GM23248 (cell line): ENCODE data around the gene CORO2A.

Experiments used
- EZH2 ChIP-seq: fragments of 200-600 bp; sonication (generic); IDR thresholded peaks from 2 replicates; pipeline ENCODE4 v1.6.1; 2018; ENCODE audit warnings: antibody characterized with exemption, mild to moderate bottlenecking; ENCODE audit not compliant: insufficient read depth, poor library complexity, severe bottlenecking
- EZH2phosphoT487 ChIP-seq: fragments of 200-600 bp; sonication (generic); IDR thresholded peaks from 2 replicates; pipeline ENCODE4 v1.6.1; 2018; ENCODE audit warnings: antibody characterized with exemption, moderate library complexity, mild to moderate bottlenecking, low read depth; ENCODE audit not compliant: insufficient read depth

- TF ChIP-seq EZH2, result no peak
- TF ChIP-seq EZH2phosphoT487, result no peak
These were observed 88.0 kb downstream of the CORO2A start for GRCh38 chr9:98104445-98104881.
